ENCODE results near the gene MIER3. TPM values are rescaled to one million over a fixed set of nuclear protein-coding genes. Genes with fewer than 3 reads are reported as not detected.

Gene MIER3
- total RNA-seq, 1 donor from 2014 or later = 43.1 TPM

DNA sequence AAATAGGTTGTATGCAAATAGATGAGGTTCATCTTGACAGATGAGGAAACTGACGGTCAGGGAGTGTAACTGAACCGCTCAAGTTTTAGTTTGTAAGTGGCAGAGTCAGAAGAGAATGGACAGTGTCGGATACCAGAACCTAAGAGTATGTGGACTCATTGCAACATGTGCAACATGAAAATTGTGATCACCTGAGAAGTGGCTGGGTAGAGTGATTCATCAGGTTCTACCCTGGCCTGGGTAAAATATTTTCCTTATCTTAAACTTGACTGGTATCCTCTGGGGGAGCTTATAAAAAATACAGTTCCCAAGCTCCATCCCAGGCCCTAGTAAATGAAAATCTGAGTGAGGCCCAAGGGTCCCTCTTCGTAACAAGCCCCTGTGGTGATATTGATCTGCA, 35.2 kb upstream of the MIER3 start:
- Mint-ChIP-seq H3K27me3 (peaks cover 4% of the 10 kb centered on the region), H3K4me3 (no peak overlapping the region), H3K36me3 (no peaks in the 10 kb centered on the region), H3K4me1 (ENCODE audit: unreplicated experiment) (no peaks in the 10 kb centered on the region), H3K9me3 (no peaks in the 10 kb centered on the region), H3K27ac (no peak overlapping the region)
- DNase-seq (ENCODE audit: extremely low spot score, unreplicated experiment) = no peak
- TF ChIP-seq, protein P1, sequence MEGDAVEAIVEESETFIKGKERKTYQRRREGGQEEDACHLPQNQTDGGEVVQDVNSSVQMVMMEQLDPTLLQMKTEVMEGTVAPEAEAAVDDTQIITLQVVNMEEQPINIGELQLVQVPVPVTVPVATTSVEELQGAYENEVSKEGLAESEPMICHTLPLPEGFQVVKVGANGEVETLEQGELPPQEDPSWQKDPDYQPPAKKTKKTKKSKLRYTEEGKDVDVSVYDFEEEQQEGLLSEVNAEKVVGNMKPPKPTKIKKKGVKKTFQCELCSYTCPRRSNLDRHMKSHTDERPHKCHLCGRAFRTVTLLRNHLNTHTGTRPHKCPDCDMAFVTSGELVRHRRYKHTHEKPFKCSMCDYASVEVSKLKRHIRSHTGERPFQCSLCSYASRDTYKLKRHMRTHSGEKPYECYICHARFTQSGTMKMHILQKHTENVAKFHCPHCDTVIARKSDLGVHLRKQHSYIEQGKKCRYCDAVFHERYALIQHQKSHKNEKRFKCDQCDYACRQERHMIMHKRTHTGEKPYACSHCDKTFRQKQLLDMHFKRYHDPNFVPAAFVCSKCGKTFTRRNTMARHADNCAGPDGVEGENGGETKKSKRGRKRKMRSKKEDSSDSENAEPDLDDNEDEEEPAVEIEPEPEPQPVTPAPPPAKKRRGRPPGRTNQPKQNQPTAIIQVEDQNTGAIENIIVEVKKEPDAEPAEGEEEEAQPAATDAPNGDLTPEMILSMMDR (conservative IDR thresholded peaks at IDR 0.05) = no peak

DNA sequence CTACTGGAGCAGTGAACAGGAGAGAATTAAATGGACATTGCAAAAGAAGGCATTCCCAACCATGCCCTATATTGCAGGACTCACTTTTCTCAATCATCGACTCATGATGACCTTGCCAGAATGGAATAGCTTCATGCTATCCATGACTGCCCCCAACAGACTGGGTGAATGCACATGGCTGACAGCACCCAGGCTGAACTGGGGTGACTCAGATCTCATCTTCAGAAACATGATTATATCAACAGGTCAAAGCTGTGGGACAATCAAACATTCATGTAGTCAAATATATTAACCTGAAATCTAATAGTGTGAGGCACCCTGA, 34.7 kb upstream of the MIER3 start:
- H3K27ac Mint-ChIP-seq = no peak overlapping the region
- TF ChIP-seq, protein P1 (conservative IDR thresholded peaks at IDR 0.05) = no peak
- H3K4me3 Mint-ChIP-seq = no peak overlapping the region

DNA sequence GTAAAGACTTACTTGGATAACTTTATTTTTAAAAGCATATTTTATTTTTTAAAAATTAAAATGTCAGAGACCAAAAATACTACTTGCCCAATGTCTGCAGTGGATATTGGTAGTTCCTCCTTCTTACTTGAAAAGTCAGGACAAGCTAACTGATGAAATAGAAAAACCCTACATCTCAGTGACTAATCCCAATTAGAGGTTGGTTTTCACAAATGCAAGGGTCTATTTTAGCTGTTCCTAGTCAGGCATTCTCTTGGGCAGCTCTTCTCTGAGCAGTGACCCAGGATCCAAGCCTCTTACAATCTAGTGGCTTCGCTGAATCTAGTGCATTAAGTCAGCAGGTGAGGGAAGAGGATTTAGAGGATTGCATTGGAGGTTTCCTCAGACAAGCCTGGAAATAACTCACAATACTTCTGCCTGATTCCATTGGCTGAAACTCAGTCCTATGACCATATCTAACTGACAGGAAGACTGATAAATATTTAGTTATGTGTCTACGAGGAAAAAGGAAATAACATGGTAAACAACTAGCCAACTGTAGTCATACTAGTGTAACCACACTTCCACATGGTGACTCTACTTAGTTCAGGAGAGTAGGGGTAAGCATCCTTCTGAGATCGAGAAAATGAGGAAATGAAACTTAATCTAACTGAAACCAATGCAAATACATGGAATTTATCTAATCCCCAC, 34.2 kb upstream of the MIER3 start:
- no peak for DNase-seq (ENCODE audit: extremely low spot score, unreplicated experiment)
- Mint-ChIP-seq H3K4me1 (ENCODE audit: unreplicated experiment) (no peaks in the 10 kb centered on the region), H3K27ac (no peak overlapping the region), H3K4me3 (no peak overlapping the region), H3K27me3 (peaks cover 7% of the 10 kb centered on the region), H3K9me3 (no peaks in the 10 kb centered on the region), H3K36me3 (no peaks in the 10 kb centered on the region)
- TF ChIP-seq, protein P1 (conservative IDR thresholded peaks at IDR 0.05) = no peak

More for the DNA sequence above, 34.7 kb upstream of the MIER3 start:
- Mint-ChIP-seq H3K27me3 (peaks cover 4% of the 10 kb centered on the region), H3K4me1 (ENCODE audit: unreplicated experiment) (no peaks in the 10 kb centered on the region), H3K36me3 (no peaks in the 10 kb centered on the region), H3K9me3 (no peaks in the 10 kb centered on the region)
- DNase-seq (ENCODE audit: extremely low spot score, unreplicated experiment) = no peak

DNA sequence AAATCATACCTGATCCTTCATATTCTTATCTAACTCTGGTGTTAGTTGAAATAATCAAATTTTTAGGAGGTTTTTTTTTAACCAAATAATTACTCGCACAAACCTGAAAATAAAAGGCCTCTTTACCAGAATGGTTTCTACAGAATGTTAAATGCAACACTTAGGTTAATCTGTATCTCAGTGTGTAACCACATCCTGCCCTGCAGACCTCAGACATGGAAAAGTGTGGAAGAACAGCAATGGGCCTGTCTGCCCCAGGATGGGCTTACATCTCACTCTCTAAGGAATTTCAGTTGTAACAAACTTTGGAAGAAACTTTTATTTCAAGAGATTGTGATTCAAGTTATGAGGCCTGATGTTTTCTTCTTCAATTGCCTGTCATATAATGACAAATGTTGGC, 32.5 kb upstream of the MIER3 start:
- TF ChIP-seq, protein P1 (conservative IDR thresholded peaks at IDR 0.05) = no peak
- Mint-ChIP-seq H3K27ac (no peak overlapping the region), H3K4me3 (no peak overlapping the region), H3K36me3 (no peaks in the 10 kb centered on the region), H3K9me3 (no peaks in the 10 kb centered on the region), H3K27me3 (peaks cover 7% of the 10 kb centered on the region), H3K4me1 (ENCODE audit: unreplicated experiment) (no peaks in the 10 kb centered on the region)
- DNase-seq (ENCODE audit: extremely low spot score, unreplicated experiment) = no peak

DNA sequence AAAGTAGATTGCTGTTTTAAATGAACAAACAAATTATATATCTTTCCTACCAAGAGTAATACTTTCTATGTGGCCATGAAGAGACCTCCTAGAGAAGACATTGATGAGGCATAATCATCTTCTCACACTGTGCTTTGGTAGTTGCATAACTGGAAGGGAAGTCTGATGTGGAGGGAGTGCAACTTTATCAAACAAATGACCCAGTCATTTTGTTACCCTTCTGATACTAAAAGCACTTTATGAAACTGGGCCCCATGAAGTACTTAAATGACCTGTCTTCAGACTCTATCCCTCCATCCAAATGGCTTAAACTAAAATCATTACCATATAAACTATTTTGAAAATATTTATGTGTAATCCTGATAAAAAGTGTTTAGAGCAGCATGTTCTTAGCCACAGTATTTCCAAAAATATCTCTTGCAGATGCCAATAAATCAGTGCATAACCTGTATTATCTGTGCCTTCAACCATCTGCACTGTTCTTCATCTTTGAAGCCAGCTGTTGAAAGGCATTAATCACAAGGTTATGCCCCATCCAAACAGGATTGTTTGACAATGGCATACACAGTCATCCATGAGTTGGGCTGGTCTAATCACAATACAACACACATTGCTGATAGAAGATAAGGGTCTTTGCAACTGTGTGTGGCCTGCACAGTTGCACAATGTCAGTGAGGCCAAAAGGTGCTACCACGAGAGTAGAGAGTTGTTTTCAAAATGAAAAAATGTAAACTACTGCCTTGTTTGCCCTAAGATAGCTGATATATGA, 31.9 kb upstream of the MIER3 start:
- no peak overlapping the region for H3K4me3 Mint-ChIP-seq
- H3K27me3 Mint-ChIP-seq = peaks cover 7% of the 10 kb centered on the region
- no peaks in the 10 kb centered on the region for H3K4me1 Mint-ChIP-seq (ENCODE audit: unreplicated experiment)
- DNase-seq (ENCODE audit: extremely low spot score, unreplicated experiment) = no peak
- TF ChIP-seq, protein P1 (conservative IDR thresholded peaks at IDR 0.05) = no peak
- no peaks in the 10 kb centered on the region for H3K9me3 Mint-ChIP-seq
- H3K36me3 Mint-ChIP-seq = no peaks in the 10 kb centered on the region
- H3K27ac Mint-ChIP-seq = no peak overlapping the region

Measured in type B pancreatic cell (in vitro differentiated cells).